ENCODE results near the gene UBTD2.

DNA sequence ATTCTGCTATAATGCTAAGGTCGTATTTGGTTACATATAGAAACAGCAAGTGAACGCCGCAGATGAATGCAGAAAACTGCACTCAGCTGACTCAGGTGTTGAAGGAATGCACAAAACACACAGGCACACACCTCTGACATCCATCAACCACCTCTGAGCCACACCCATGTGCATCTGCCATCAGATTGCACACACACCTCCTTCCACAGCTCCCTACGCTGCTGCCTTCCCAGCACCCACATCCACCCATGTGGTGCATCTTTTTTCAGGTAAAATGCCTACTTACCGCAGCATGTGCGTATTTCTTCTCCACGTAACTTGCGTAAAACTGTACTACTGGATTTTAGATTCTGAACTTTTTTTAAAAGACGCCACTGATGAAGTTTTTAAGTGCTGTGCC, 102.6 kb downstream of the UBTD2 start:
- TF ChIP-seq, protein P1, sequence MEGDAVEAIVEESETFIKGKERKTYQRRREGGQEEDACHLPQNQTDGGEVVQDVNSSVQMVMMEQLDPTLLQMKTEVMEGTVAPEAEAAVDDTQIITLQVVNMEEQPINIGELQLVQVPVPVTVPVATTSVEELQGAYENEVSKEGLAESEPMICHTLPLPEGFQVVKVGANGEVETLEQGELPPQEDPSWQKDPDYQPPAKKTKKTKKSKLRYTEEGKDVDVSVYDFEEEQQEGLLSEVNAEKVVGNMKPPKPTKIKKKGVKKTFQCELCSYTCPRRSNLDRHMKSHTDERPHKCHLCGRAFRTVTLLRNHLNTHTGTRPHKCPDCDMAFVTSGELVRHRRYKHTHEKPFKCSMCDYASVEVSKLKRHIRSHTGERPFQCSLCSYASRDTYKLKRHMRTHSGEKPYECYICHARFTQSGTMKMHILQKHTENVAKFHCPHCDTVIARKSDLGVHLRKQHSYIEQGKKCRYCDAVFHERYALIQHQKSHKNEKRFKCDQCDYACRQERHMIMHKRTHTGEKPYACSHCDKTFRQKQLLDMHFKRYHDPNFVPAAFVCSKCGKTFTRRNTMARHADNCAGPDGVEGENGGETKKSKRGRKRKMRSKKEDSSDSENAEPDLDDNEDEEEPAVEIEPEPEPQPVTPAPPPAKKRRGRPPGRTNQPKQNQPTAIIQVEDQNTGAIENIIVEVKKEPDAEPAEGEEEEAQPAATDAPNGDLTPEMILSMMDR (IDR thresholded peaks at IDR 0.05) = no peak
- TF ChIP-seq POLR2A (IDR thresholded peaks at IDR 0.05) (no peak), EP300 (IDR thresholded peaks at IDR 0.05) (no peak)
